Ovary (tissue), 9 donors: ENCODE results near the gene PHF21B. TPM values are rescaled to one million over a fixed set of nuclear protein-coding genes. Genes with fewer than 3 reads are reported as not detected.

Experiments
- DNase-seq, 5 donors: peaks; one replicate each; pipeline ENCODE4 v3.0.0-alpha.2; 2019 to 2020
- H3K27ac ChIP-seq, 2 donors: fragments of 200-600 bp; one replicate each; pipeline versions ENCODE4 v1.5.1 to v1.8.0; 2019 to 2022
- H3K27me3 ChIP-seq: fragments of 200-600 bp; one replicate; pipeline ENCODE4 v1.8.0; 2022
- H3K36me3 ChIP-seq: fragments of 200-600 bp; sonication (generic); one replicate; pipeline ENCODE4 v1.5.1; 2019
- H3K4me1 ChIP-seq: one replicate; pipeline ENCODE4 v1.8.1; 2013; ENCODE audit warnings: mild to moderate bottlenecking, moderate library complexity; ENCODE audit not compliant: insufficient read depth
- H3K4me3 ChIP-seq: fragments of 200-600 bp; sonication (generic); one replicate; pipeline ENCODE4 v1.5.1; 2017
- H3K9me3 ChIP-seq, 2 donors: fragments of 200-600 bp in 1 of 2; sonication (generic) in 1 of 2; one replicate each; pipeline versions ENCODE4 v1.5.1 to v1.8.1; 2013 to 2019; ENCODE audit warnings: mild to moderate bottlenecking in 1 of 2, moderate library complexity in 1 of 2
- EP300 ChIP-seq: sonication (generic); formaldehyde crosslinking; IDR thresholded peaks from one replicate; pipeline ENCODE4 v1.6.1; 2017; ENCODE audit warnings: antibody characterized with exemption
- POLR2A ChIP-seq: fragments of 450-650 bp; IDR thresholded peaks from one replicate; pipeline ENCODE4 v1.6.1; 2017; ENCODE audit warnings: antibody characterized with exemption, mild to moderate bottlenecking, moderate library complexity
- WGBS, 3 donors: extraction: QIAGEN DNeasy Blood & Tissue Kit in 1 of 3; methylation state at CpG; one replicate each; pipeline versions ENCODE4 v1.1.5 to v1.1.7; 2013 to 2017; 5-methylcytosine and 5-hydroxymethylcytosine counted together
- intact Hi-C, 4 donors: fragments of 100-400 bp; cut with DNase I; formaldehyde crosslinking; loops; one replicate each; pipeline versions ENCODE4 v1.11.0 to v1.15.1; 2022 to 2023
- polyA plus RNA-seq, 2 donors: library from polyadenylated mRNA; stranded (reverse); fragments of 200-250 nt in 1 of 2; fragments of 350-450 nt in 1 of 2; fragmentation: Illumina TruSeq in 1 of 2; extraction: RNeasy Lipid Tissue Mini Kit (QIAGEN cat#74804) in 1 of 2; gene quantifications; one replicate each; pipeline ENCODE4 v1.2.3, GENCODE V29; 2013 to 2014
- total RNA-seq, 7 donors: library from RNA; depleted of rRNA in 2 of 7; stranded (reverse); fragments of >200 nt in 2 of 7; fragmentation: NEBNext Ultra II Directional in 3 of 7; extraction: Animal tissue kit (Norgen Biotek cat#: 25700) in 3 of 7; gene quantifications; one replicate each; pipeline versions ENCODE4 v1.1.0 to v1.2.4, GENCODE V29; 2016 to 2023
- TF ChIP-seq, protein P1 (sequence below), 3 donors: fragments of 450-650 bp in 2 of 3; fragments of 200-600 bp in 1 of 3; IDR thresholded peaks; one replicate each; pipeline versions ENCODE4 v1.5.1 to v1.8.0; 2016 to 2022; ENCODE audit warnings: antibody characterized with exemption in 3 of 3, mild to moderate bottlenecking in 1 of 3
- donor health status: DM: no; HTN: no; CAD: no; lungs with moderate emphysema.
- donor health status: DM: no; HTN: no; CAD: no.
- donor health status: Bipolar disorder and iron deficiency.
- donor health status: DM: yes; HTN: yes; CAD: no.
- donor health status: DM: no; HTN: no; CAD: no.
- donor health status: DM: yes; HTN: yes; CAD: no.

The PHF21B gene
- total and polyA plus RNA-seq, 9 donors, result 0.95 to 10.7 (median 6.4) TPM

DNA sequence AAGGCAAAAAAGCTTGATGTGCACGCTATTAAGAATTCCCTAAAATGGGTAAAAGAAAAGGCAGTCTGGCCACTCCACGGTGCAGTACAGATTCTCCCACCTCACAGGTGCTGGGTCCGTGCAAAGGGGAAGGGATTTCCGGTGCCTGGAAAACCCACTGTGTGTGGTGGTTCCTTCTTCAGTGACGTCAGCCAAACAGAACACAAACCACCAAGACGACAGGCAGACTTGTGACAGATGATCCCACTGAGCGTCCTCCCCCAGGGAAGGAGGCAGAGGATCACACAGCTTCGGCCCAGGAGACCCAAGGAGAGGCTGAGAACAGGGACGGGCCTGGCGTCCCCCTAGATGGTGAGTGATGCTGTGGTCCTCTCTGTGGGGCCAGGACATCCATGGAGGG, 18.6 kb downstream of the PHF21B start:
- WGBS, 3 donors, result 88 to 91% (median 89%) methylated on average over 10 of the region's 10 CpGs
- Histone ChIP-seq H3K4me3 (no peak overlapping the region), H3K27me3 (no peaks in the 10 kb centered on the region), H3K9me3 (no peaks in the 10 kb centered on the region), H3K4me1 (no peaks in the 10 kb centered on the region), H3K36me3 (no peaks in the 10 kb centered on the region), H3K27ac (no peak overlapping the region)
- intact Hi-C loops, result no loop called here
- TF ChIP-seq POLR2A (no peak), EP300 (no peak)
- TF ChIP-seq, protein P1, sequence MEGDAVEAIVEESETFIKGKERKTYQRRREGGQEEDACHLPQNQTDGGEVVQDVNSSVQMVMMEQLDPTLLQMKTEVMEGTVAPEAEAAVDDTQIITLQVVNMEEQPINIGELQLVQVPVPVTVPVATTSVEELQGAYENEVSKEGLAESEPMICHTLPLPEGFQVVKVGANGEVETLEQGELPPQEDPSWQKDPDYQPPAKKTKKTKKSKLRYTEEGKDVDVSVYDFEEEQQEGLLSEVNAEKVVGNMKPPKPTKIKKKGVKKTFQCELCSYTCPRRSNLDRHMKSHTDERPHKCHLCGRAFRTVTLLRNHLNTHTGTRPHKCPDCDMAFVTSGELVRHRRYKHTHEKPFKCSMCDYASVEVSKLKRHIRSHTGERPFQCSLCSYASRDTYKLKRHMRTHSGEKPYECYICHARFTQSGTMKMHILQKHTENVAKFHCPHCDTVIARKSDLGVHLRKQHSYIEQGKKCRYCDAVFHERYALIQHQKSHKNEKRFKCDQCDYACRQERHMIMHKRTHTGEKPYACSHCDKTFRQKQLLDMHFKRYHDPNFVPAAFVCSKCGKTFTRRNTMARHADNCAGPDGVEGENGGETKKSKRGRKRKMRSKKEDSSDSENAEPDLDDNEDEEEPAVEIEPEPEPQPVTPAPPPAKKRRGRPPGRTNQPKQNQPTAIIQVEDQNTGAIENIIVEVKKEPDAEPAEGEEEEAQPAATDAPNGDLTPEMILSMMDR (IDR thresholded peaks at IDR 0.05), result no peak
- DNase-seq, result no peak

DNA sequence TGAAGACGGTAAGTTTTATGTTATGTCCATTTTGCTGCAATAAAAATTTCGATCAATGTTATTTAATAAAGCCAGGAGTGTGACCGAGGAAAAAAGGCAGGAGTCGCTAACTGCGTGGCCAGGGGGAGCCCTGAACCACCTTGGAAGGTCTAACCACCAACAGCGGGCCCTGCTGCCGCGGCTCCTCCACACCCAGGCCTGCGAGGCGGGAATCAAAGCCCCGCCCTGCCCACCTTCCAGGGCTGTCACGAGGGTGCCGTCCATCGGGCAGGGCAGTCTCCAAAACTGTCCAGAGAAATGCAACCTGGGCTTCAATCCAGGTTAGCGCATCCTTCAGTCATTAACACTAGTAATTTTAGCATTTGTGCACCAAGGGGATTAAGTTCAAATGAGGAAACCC, 19.0 kb downstream of the PHF21B start:
- no peaks in the 10 kb centered on the region for H3K4me1 ChIP-seq
- DNase-seq, result no peak
- no peaks in the 10 kb centered on the region for H3K27me3 ChIP-seq
- no peak overlapping the region for H3K4me3 ChIP-seq
- WGBS, 3 donors, result 83 to 85% (median 83%) methylated on average over 14 to 15 of the region's 15 CpGs
- no peaks in the 10 kb centered on the region for H3K9me3 ChIP-seq
- H3K36me3 ChIP-seq, result no peaks in the 10 kb centered on the region
- intact Hi-C loops, result no loop called here
- TF ChIP-seq, protein P1 (IDR thresholded peaks at IDR 0.05), result no peak
- TF ChIP-seq EP300 (no peak), POLR2A (no peak)
- H3K27ac ChIP-seq, result no peak overlapping the region

DNA sequence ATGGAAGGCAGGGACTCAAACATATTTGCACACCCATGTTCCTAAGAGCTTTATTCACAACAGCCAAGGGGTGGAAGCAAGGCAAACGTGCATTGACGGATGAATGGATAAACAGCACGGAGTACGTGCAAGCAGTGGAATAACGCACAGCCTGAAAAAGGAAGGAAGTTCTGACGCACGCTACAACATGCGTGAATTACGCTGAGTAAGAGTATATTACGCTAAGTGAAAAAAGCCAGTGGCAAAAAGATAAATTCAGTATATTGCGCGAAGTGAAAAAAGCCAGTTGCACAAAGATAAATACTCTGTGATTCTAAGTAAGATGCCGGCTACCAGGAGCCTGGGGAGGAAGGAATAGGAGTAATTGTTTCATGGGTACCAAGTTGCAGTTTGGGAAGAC, 19.5 kb downstream of the PHF21B start:
- no peaks in the 10 kb centered on the region for H3K36me3 ChIP-seq
- no peaks in the 10 kb centered on the region for H3K4me1 ChIP-seq
- H3K9me3 ChIP-seq, result no peaks in the 10 kb centered on the region
- intact Hi-C loops, result no loop called here
- no peak overlapping the region for H3K4me3 ChIP-seq
- TF ChIP-seq POLR2A (no peak), EP300 (no peak)
- TF ChIP-seq, protein P1 (IDR thresholded peaks at IDR 0.05), result no peak
- 92 to 96% (median 95%) methylated on average over 13 of the region's 13 CpGs for WGBS, 3 donors
- no peak for DNase-seq
- H3K27ac ChIP-seq, result no peak overlapping the region
- no peaks in the 10 kb centered on the region for H3K27me3 ChIP-seq

DNA sequence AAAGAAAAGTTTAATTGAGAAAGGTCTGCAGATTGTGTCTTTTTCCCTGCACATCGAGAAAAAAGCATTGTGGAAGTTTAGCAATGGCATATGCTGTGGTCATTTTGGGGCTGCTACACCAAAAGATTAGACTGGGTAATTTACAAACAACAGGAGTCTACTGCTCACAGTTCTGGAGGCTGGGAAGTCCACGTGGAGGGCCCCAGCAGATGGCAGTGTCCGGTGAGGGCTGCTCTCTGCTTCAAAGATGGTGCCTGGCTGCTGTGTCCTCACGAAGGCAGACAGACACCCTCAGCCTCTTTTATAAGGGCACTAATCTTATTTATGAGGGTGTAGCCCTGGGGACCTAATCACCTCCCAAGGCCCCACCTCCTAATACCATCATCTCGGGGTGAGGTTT, 21.1 kb downstream of the PHF21B start:
- Histone ChIP-seq H3K36me3 (no peaks in the 10 kb centered on the region), H3K9me3 (no peaks in the 10 kb centered on the region), H3K4me3 (no peak overlapping the region), H3K4me1 (no peaks in the 10 kb centered on the region), H3K27me3 (no peaks in the 10 kb centered on the region), H3K27ac (no peak overlapping the region)
- 70 to 82% (median 77%) methylated on average over 5 of the region's 5 CpGs for WGBS, 3 donors
- DNase-seq, result no peak
- intact Hi-C loops, result no loop called here
- TF ChIP-seq EP300, result no peak
- TF ChIP-seq, protein P1 (IDR thresholded peaks at IDR 0.05), result no peak
- no peak for TF ChIP-seq POLR2A

DNA sequence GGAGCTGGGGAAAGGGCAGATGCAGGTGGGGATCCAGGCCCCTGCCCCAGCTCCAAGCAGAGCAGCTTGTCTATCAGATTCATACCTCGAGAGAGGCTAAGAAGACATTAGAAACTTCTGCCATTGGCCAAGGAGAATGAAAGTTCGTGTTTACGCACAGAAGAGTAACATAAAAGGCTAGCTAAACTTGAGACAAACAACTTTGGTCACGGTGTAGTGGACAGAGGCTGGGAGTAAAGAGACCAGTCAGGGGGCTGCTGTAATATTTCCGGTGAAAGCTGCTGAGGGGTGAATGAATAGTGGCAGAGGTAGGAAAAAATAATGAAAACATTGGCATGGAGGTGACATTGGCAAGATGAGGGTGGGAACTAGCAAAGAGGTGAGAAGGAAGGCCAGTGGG, 22.9 kb downstream of the PHF21B start:
- TF ChIP-seq POLR2A (no peak), EP300 (no peak)
- TF ChIP-seq, protein P1 (IDR thresholded peaks at IDR 0.05), result no peak
- Histone ChIP-seq H3K4me3 (no peak overlapping the region), H3K36me3 (no peaks in the 10 kb centered on the region), H3K4me1 (no peaks in the 10 kb centered on the region), H3K9me3 (no peaks in the 10 kb centered on the region), H3K27me3 (no peaks in the 10 kb centered on the region), H3K27ac (no peak overlapping the region)
- no peak for DNase-seq
- 91 to 93% (median 93%) methylated on average over 5 of the region's 5 CpGs for WGBS, 3 donors
- intact Hi-C loops, result no loop called here
